ENCODE measurements around the gene MFNG. TPM values are rescaled to one million over a fixed set of nuclear protein-coding genes. Genes with fewer than 3 reads are reported as not detected.

Gene MFNG
- total RNA-seq, 1 experiment from 2014 or later = 4.5 TPM

DNA sequence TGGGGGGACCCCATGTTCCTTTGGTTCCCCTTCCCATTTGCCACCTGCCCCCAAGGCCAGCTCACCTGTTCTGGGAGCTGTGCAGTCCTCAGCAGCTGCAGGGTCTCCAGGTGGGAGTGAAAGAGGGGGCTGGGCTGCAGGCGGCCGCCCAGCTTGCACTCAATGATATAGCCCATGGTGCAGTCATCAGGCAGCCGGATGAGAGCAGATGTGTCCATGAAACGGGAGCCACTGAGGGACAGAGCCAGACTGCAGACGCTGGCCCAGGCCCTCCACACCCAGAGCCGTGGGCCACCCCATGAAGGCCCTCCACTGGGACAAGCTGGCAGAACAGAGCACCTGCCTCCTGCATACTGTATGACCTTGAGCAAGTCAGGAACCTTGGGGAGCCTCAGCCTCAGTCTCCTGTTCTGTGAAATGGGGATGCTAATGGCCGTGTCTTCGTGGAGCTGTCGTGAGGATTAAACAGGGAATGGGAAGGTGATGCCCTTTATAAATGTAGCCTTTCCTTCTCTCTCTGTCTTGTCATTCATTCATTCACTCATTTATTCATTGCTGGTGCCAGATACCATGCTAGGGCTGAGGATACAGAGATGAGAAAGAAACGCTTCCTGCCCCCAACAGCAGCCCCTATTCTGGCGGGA lies 11.6 kb downstream of the MFNG start:
- no peak overlapping the region for H2AFZ ChIP-seq (ENCODE audit: low read depth, low read length, poor library complexity, severe bottlenecking)
- DNase-seq (ENCODE audit: low read depth, low spot score) (no peak), ATAC-seq (no peak)
- POLR2A ChIA-PET = no interaction called here
- H3K9me3 ChIP-seq (ENCODE audit: control insufficient read depth in 1 of 2, insufficient read depth in 1 of 2, low read depth in 1 of 2, low read length in 2 of 2) = no peaks in the 10 kb centered on the region
- no peak for TF ChIP-seq RAD21 (IDR thresholded peaks at IDR 0.05; ENCODE audit: low read depth)
- no peak for TF ChIP-seq FOSL1 (IDR thresholded peaks at IDR 0.05; ENCODE audit: low read depth)
- TF ChIP-seq EZH2phosphoT487 (IDR thresholded peaks at IDR 0.05; ENCODE audit: borderline replicate concordance) = no peak
- no peak for TF ChIP-seq ZFX (IDR thresholded peaks at IDR 0.05)
- TF ChIP-seq TCF7L2 (IDR thresholded peaks at IDR 0.05; ENCODE audit: borderline replicate concordance, extremely low read depth, insufficient read depth, insufficient read length) = no peak
- TF ChIP-seq EZH2 (IDR thresholded peaks at IDR 0.05) = no peak
- TF ChIP-seq CBX3 (IDR thresholded peaks at IDR 0.05; ENCODE audit: low read depth) = no peak
- TF ChIP-seq SIN3A (IDR thresholded peaks at IDR 0.05; ENCODE audit: low read depth) = no peak
- TF ChIP-seq, protein P1, sequence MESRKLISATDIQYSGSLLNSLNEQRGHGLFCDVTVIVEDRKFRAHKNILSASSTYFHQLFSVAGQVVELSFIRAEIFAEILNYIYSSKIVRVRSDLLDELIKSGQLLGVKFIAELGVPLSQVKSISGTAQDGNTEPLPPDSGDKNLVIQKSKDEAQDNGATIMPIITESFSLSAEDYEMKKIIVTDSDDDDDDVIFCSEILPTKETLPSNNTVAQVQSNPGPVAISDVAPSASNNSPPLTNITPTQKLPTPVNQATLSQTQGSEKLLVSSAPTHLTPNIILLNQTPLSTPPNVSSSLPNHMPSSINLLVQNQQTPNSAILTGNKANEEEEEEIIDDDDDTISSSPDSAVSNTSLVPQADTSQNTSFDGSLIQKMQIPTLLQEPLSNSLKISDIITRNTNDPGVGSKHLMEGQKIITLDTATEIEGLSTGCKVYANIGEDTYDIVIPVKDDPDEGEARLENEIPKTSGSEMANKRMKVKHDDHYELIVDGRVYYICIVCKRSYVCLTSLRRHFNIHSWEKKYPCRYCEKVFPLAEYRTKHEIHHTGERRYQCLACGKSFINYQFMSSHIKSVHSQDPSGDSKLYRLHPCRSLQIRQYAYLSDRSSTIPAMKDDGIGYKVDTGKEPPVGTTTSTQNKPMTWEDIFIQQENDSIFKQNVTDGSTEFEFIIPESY (IDR thresholded peaks at IDR 0.05; ENCODE audit: extremely low read depth, insufficient replicate concordance, low read length) = no peak
- no peak for TF ChIP-seq YY1 (IDR thresholded peaks at IDR 0.05; ENCODE audit: extremely low read depth, insufficient replicate concordance, low read depth, low read length)
- no peak for TF ChIP-seq SRF (IDR thresholded peaks at IDR 0.05; ENCODE audit: low read depth)
- TF ChIP-seq ZNF274 (IDR thresholded peaks at IDR 0.05; ENCODE audit: low read depth, low read length) = no peak
- TF ChIP-seq, protein P2, sequence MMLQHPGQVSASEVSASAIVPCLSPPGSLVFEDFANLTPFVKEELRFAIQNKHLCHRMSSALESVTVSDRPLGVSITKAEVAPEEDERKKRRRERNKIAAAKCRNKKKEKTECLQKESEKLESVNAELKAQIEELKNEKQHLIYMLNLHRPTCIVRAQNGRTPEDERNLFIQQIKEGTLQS (IDR thresholded peaks at IDR 0.05) = no peak
- no peak for TF ChIP-seq CEBPB (IDR thresholded peaks at IDR 0.05; ENCODE audit: low read depth)
- TF ChIP-seq, protein P3, sequence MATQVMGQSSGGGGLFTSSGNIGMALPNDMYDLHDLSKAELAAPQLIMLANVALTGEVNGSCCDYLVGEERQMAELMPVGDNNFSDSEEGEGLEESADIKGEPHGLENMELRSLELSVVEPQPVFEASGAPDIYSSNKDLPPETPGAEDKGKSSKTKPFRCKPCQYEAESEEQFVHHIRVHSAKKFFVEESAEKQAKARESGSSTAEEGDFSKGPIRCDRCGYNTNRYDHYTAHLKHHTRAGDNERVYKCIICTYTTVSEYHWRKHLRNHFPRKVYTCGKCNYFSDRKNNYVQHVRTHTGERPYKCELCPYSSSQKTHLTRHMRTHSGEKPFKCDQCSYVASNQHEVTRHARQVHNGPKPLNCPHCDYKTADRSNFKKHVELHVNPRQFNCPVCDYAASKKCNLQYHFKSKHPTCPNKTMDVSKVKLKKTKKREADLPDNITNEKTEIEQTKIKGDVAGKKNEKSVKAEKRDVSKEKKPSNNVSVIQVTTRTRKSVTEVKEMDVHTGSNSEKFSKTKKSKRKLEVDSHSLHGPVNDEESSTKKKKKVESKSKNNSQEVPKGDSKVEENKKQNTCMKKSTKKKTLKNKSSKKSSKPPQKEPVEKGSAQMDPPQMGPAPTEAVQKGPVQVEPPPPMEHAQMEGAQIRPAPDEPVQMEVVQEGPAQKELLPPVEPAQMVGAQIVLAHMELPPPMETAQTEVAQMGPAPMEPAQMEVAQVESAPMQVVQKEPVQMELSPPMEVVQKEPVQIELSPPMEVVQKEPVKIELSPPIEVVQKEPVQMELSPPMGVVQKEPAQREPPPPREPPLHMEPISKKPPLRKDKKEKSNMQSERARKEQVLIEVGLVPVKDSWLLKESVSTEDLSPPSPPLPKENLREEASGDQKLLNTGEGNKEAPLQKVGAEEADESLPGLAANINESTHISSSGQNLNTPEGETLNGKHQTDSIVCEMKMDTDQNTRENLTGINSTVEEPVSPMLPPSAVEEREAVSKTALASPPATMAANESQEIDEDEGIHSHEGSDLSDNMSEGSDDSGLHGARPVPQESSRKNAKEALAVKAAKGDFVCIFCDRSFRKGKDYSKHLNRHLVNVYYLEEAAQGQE (IDR thresholded peaks at IDR 0.05; ENCODE audit: low read depth) = no peak
- no peak for TF ChIP-seq ELF1 (IDR thresholded peaks at IDR 0.05; ENCODE audit: borderline replicate concordance, low read depth)
- no peak for TF ChIP-seq JUND (IDR thresholded peaks at IDR 0.05)
- TF ChIP-seq, protein P4, sequence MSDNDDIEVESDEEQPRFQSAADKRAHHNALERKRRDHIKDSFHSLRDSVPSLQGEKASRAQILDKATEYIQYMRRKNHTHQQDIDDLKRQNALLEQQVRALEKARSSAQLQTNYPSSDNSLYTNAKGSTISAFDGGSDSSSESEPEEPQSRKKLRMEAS (IDR thresholded peaks at IDR 0.05) = no peak
- no peak for TF ChIP-seq EGR1 (IDR thresholded peaks at IDR 0.05; ENCODE audit: low read depth)
- no peak for TF ChIP-seq POLR2AphosphoS5 (IDR thresholded peaks at IDR 0.05; ENCODE audit: low read depth, low read length)
- no TSS peak for BruUV-seq (replicated peaks)
- no peak overlapping the region for H3K27ac ChIP-seq (ENCODE audit: low read depth, low read length)
- H3K36me3 ChIP-seq (ENCODE audit: control insufficient read depth in 1 of 2, insufficient read depth in 2 of 2, low read length in 2 of 2) = no peaks in the 10 kb centered on the region
- RAD21 ChIA-PET (ENCODE audit: low non-redundant PET in 1 of 2, low total read pairs in 2 of 2, uncharacterized antibody in 2 of 2, unreplicated experiment in 2 of 2) = no interaction called here
- no peaks in the 10 kb centered on the region for H4K20me1 ChIP-seq (ENCODE audit: insufficient read depth)
- no peak overlapping the region for H3K9ac ChIP-seq (ENCODE audit: low read length)
- H3K4me2 ChIP-seq (ENCODE audit: low read length) = no peak overlapping the region; the same call in 1 of the 2 replicates
- no peaks in the 10 kb centered on the region for H3K9me2 ChIP-seq (ENCODE audit: insufficient read depth)
- H3K79me2 ChIP-seq (ENCODE audit: insufficient read depth, low read length) = no peaks in the 10 kb centered on the region
- intact Hi-C loops (cut with micrococcal nuclease) = no loop called here
- peaks cover 7 to 45% of the 10 kb centered on the region in 2 experiments for H3K4me1 ChIP-seq (ENCODE audit: control insufficient read depth in 1 of 2, insufficient read depth in 2 of 2, low read length in 2 of 2)
- no peaks in the 10 kb centered on the region for H3K27me3 ChIP-seq (ENCODE audit: insufficient read depth, low read length)
- CTCF ChIA-PET = no interaction called here
- no peak overlapping the region for H3K4me3 ChIP-seq (replicated peaks in 1 of 2; ENCODE audit: low read depth in 1 of 2, low read length in 2 of 2)

All from HCT116 (cell line).